DMS53 treated with DMSO at 0.1 percent for 48 hours (cell line): ENCODE measurements around the gene IZUMO1.
"Not testable (repeated sequence)": the region's sequence is repeated elsewhere in the genome, so short reads cannot be mapped to it uniquely, and the experiment has no call there.

ENCODE experiments used
- DNase-seq: peaks from one replicate; lab custom pipeline; 2025; ENCODE audit not compliant: unreplicated experiment; lab: John Stamatoyannopoulos, UW

The IZUMO1 gene

GRCh38 chr19:48746738-48747575 is at the start of gene IZUMO1:
TSS of gene IZUMO1 (minus strand) at chr19:48746909. CDS start at chr19:48745859, 1,050 bp downstream.
- peak; percentile 49 for DNase-seq

GRCh38 chr19:48795685-48796070 is 49.0 kb upstream of the IZUMO1 start:
- no peak for DNase-seq

GRCh38 chr19:48795055-48795684 is 48.5 kb upstream of the IZUMO1 start:
- peak; percentile 99 for DNase-seq

- DNase-seq = no peak
These were observed 47.6 kb upstream of the IZUMO1 start for GRCh38 chr19:48794291-48794690.

- no peak for DNase-seq
These were observed 46.6 kb upstream of the IZUMO1 start for GRCh38 chr19:48793271-48793670.

GRCh38 chr19:48787331-48787730 is 40.6 kb upstream of the IZUMO1 start:
- not testable (repeated sequence) for DNase-seq

GRCh38 chr19:48786422-48786821 is 39.7 kb upstream of the IZUMO1 start:
- not testable (repeated sequence) for DNase-seq

- peak; percentile 24 for DNase-seq
These were observed 37.8 kb upstream of the IZUMO1 start for GRCh38 chr19:48784527-48784926.

GRCh38 chr19:48780631-48781391 is 34.1 kb upstream of the IZUMO1 start:
- DNase-seq = peak; percentile 37

- DNase-seq = no peak
These were observed 32.9 kb upstream of the IZUMO1 start for GRCh38 chr19:48779636-48780035.

GRCh38 chr19:48777720-48778119 is 31.0 kb upstream of the IZUMO1 start:
- no peak for DNase-seq

GRCh38 chr19:48777139-48777538 is 30.4 kb upstream of the IZUMO1 start:
- no peak for DNase-seq

- no peak for DNase-seq
These were observed 25.8 kb upstream of the IZUMO1 start for GRCh38 chr19:48772503-48772953.

GRCh38 chr19:48770734-48771472 is 24.2 kb upstream of the IZUMO1 start:
- DNase-seq = no peak

GRCh38 chr19:48770266-48770665 is 23.6 kb upstream of the IZUMO1 start:
- no peak for DNase-seq

- no peak for DNase-seq
These were observed 22.4 kb upstream of the IZUMO1 start for GRCh38 chr19:48768994-48769713.

- DNase-seq = not testable (repeated sequence)
These were observed 21.6 kb upstream of the IZUMO1 start for GRCh38 chr19:48768171-48768753.

GRCh38 chr19:48765816-48766215 is 19.1 kb upstream of the IZUMO1 start:
- not testable (repeated sequence) for DNase-seq

GRCh38 chr19:48760504-48761205 is 13.9 kb upstream of the IZUMO1 start:
- no peak for DNase-seq
